ENCODE data around the gene CD244. TPM values are rescaled to one million over a fixed set of nuclear protein-coding genes. Genes with fewer than 3 reads are reported as not detected.
A peak's percentile ranks its signal among the peaks of the same experiment; 100 is the strongest.

The CD244 gene
- total RNA-seq, 1 donor from 2014 or later, result not detected

GRCh38 chr1:160806784-160807183 is 55.9 kb downstream of the CD244 start:
- no peak for TF ChIP-seq CTCF (IDR thresholded peaks at IDR 0.05)
- no peak for DNase-seq (ENCODE audit: low spot score)
- Mint-ChIP-seq H3K4me1 (ENCODE audit: low read depth) (no peaks in the 10 kb centered on the region), H3K4me3 (ENCODE audit: unreplicated experiment) (no peak overlapping the region), H3K27me3 (ENCODE audit: low read depth) (no peaks in the 10 kb centered on the region), H3K9me3 (ENCODE audit: low read depth) (peaks cover 25% of the 10 kb centered on the region), H3K27ac (ENCODE audit: unreplicated experiment) (no peak overlapping the region), H3K36me3 (ENCODE audit: low read depth) (no peaks in the 10 kb centered on the region)

- H3K9me3 Mint-ChIP-seq (ENCODE audit: low read depth), result peaks cover 25% of the 10 kb centered on the region
- no peak overlapping the region for H3K4me3 Mint-ChIP-seq (ENCODE audit: unreplicated experiment)
- no peaks in the 10 kb centered on the region for H3K4me1 Mint-ChIP-seq (ENCODE audit: low read depth)
- H3K27ac Mint-ChIP-seq (ENCODE audit: unreplicated experiment), result no peak overlapping the region
- DNase-seq (ENCODE audit: low spot score), result no peak
- no peaks in the 10 kb centered on the region for H3K27me3 Mint-ChIP-seq (ENCODE audit: low read depth)
- no peaks in the 10 kb centered on the region for H3K36me3 Mint-ChIP-seq (ENCODE audit: low read depth)
- TF ChIP-seq CTCF (IDR thresholded peaks at IDR 0.05), result no peak
Measured at GRCh38 chr1:160806109-160806665, 56.5 kb downstream of the CD244 start.

GRCh38 chr1:160801836-160802580 is 60.7 kb downstream of the CD244 start:
- Mint-ChIP-seq H3K9me3 (ENCODE audit: low read depth) (peaks cover 18% of the 10 kb centered on the region), H3K4me3 (ENCODE audit: unreplicated experiment) (no peak overlapping the region), H3K27ac (ENCODE audit: unreplicated experiment) (no peak overlapping the region), H3K36me3 (ENCODE audit: low read depth) (no peaks in the 10 kb centered on the region), H3K4me1 (ENCODE audit: low read depth) (no peaks in the 10 kb centered on the region), H3K27me3 (ENCODE audit: low read depth) (peaks cover 7% of the 10 kb centered on the region)
- TF ChIP-seq CTCF (IDR thresholded peaks at IDR 0.05), result no peak
- DNase-seq (ENCODE audit: low spot score), result peak; percentile 76

GRCh38 chr1:160800645-160801408 is 61.9 kb downstream of the CD244 start:
- no peak for DNase-seq (ENCODE audit: low spot score)
- no peak for TF ChIP-seq CTCF (IDR thresholded peaks at IDR 0.05)
- peaks cover 7% of the 10 kb centered on the region for H3K27me3 Mint-ChIP-seq (ENCODE audit: low read depth)
- H3K9me3 Mint-ChIP-seq (ENCODE audit: low read depth), result peaks cover 8% of the 10 kb centered on the region
- H3K4me3 Mint-ChIP-seq (ENCODE audit: unreplicated experiment), result no peak overlapping the region
- no peaks in the 10 kb centered on the region for H3K36me3 Mint-ChIP-seq (ENCODE audit: low read depth)
- H3K4me1 Mint-ChIP-seq (ENCODE audit: low read depth), result no peaks in the 10 kb centered on the region
- H3K27ac Mint-ChIP-seq (ENCODE audit: unreplicated experiment), result no peak overlapping the region

- H3K36me3 Mint-ChIP-seq (ENCODE audit: low read depth), result no peaks in the 10 kb centered on the region
- H3K9me3 Mint-ChIP-seq (ENCODE audit: low read depth), result peaks cover 6% of the 10 kb centered on the region
- no peak for TF ChIP-seq CTCF (IDR thresholded peaks at IDR 0.05)
- H3K4me3 Mint-ChIP-seq (ENCODE audit: unreplicated experiment), result no peak overlapping the region
- H3K27me3 Mint-ChIP-seq (ENCODE audit: low read depth), result peaks cover 7% of the 10 kb centered on the region
- no peaks in the 10 kb centered on the region for H3K4me1 Mint-ChIP-seq (ENCODE audit: low read depth)
- no peak overlapping the region for H3K27ac Mint-ChIP-seq (ENCODE audit: unreplicated experiment)
- DNase-seq (ENCODE audit: low spot score), result no peak
Measured at GRCh38 chr1:160800142-160800541, 62.5 kb downstream of the CD244 start.

All from chondrocyte (in vitro differentiated cells).